ENCODE measurements around the gene CSTF2.

The CSTF2 gene

DNA sequence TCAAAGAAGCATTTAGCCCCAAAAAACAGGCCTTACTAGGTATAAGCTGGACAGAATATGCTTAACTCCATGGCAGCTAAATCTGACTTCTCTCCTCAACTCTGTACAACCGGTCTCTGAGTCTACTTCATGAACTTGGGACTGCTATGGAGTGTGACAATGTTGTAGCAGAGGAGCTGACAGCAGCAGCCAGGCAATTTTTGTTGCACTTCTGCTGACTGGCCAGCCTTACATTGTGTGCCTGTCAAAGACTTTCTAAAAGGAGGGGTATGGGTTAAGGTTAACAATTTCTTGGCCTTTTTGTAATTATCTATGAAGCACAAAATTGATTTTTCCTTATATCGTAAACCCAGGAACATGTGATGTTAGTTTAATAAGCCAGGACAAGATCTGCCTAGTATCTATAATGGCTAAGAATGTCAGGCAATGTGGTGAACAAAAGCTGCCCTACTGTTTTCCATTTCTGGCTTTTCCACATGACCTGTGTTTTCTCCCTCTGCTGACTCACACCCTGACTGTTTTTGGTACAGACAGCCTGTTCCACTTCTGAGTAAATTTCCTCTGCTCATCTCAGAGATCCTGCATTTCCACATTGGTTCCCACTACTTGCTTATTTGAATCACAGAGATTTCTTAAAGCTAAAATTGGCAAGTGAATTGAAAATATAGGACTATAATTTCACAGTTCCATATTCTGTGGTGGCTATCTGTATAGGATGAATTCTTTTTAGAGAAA, 44.6 kb downstream of the CSTF2 start:
- Histone ChIP-seq H3K9me3 (no peaks in the 10 kb centered on the region), H3K27me3 (no peaks in the 10 kb centered on the region), H3K36me3 (no peaks in the 10 kb centered on the region), H3K27ac (no peak overlapping the region), H3K4me3 (no peak overlapping the region), H3K4me1 (no peaks in the 10 kb centered on the region)
- TF ChIP-seq, protein P1, sequence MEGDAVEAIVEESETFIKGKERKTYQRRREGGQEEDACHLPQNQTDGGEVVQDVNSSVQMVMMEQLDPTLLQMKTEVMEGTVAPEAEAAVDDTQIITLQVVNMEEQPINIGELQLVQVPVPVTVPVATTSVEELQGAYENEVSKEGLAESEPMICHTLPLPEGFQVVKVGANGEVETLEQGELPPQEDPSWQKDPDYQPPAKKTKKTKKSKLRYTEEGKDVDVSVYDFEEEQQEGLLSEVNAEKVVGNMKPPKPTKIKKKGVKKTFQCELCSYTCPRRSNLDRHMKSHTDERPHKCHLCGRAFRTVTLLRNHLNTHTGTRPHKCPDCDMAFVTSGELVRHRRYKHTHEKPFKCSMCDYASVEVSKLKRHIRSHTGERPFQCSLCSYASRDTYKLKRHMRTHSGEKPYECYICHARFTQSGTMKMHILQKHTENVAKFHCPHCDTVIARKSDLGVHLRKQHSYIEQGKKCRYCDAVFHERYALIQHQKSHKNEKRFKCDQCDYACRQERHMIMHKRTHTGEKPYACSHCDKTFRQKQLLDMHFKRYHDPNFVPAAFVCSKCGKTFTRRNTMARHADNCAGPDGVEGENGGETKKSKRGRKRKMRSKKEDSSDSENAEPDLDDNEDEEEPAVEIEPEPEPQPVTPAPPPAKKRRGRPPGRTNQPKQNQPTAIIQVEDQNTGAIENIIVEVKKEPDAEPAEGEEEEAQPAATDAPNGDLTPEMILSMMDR (IDR thresholded peaks at IDR 0.05) = no peak
- no peak for DNase-seq
- intact Hi-C loops (cut with DNase I; ENCODE audit: low total_unique reads) = no loop called here

DNA sequence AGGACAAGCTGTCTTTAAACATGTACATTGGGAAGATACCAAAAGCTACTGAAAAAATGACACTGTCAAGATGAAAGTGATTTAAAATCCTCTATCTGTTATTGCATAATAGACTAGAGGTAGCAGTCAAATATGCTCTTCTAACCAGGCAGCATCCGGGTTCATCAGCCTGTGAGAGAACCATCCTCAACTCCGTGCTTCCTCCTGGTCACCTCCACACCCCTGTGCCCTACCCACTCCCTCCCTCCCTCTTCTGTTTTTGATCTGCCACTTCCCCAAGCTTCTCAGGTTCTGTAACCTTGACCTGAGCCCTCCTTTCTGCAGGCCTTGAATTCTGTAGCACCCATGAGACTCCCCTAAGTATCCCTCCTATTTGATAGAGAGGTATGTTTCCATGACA, 48.1 kb downstream of the CSTF2 start:
- Histone ChIP-seq H3K4me3 (no peak overlapping the region), H3K9me3 (no peaks in the 10 kb centered on the region), H3K27me3 (no peaks in the 10 kb centered on the region), H3K4me1 (no peaks in the 10 kb centered on the region), H3K36me3 (no peaks in the 10 kb centered on the region), H3K27ac (no peak overlapping the region)
- no peak for DNase-seq
- intact Hi-C loops (cut with DNase I; ENCODE audit: low total_unique reads) = no loop called here
- TF ChIP-seq, protein P1 (IDR thresholded peaks at IDR 0.05) = no peak

DNA sequence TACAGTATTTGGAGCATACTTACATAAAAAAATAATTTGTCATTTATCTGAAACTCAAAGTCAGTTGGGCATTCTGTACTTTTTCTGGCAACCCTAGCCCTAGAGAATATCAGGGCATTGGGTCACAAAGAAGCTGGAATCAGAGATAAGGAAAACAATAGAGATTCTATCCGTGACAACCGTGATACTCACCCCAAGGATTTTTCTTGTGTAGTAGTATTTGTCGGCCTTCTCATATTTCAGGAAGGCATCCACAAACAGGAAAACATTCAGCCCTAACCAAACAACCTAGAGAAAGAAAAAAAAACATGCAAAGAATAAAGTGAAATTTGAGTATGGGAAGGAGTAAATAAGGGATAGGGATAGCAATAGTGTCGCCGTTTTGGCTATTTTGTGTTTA, 50.3 kb downstream of the CSTF2 start:
- no peaks in the 10 kb centered on the region for H3K4me1 ChIP-seq
- no peak overlapping the region for H3K4me3 ChIP-seq
- H3K36me3 ChIP-seq = no peaks in the 10 kb centered on the region
- intact Hi-C loops (cut with DNase I; ENCODE audit: low total_unique reads) = no loop called here
- TF ChIP-seq, protein P1 (IDR thresholded peaks at IDR 0.05) = no peak
- no peak overlapping the region for H3K27ac ChIP-seq
- no peaks in the 10 kb centered on the region for H3K9me3 ChIP-seq
- H3K27me3 ChIP-seq = no peaks in the 10 kb centered on the region
- DNase-seq = no peak

DNA sequence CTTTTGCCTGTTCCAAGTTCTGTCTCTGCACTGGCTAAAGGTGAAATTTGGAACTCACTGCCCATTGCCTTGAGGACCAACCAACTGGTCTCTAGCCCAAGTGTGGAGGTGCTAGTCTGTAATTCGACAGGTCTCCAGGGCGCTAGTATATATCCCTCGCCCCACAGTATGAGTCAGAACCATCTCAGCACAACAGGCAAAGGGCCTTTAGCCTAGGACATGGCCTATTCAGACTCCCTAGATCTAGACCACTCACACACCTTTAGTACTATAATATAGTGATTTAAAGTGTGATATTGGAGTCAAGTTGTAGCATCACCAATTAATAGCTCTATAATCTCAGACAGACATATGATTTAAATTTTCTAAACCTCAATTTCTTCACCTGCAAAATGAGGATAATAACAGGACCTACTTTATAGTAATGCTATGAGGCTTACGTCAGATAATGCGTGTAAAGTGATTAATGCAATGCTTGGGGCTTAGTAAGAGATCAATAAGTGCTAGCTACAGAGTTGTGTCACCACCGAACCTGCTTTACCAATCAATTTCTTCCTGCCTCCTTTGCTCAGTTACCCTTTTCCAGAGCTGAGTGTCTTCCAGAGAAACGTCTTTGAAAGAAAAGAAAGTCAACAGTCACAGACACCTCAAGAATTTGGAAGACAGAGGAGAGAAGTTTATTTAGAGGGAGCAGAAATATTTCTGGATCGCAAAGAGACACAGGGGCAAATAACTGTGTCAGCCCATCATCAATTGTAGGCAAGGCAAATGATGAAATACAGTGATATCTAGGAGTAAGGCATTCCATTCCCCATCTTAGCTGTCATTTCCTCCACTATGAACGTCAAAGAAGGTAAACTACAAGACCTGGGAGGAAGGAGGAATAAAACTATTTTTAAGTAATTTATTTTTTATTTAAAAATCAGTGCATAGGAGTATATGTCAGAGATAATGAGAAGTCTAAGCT, 51.7 kb downstream of the CSTF2 start:
- Histone ChIP-seq H3K9me3 (no peaks in the 10 kb centered on the region), H3K27me3 (no peaks in the 10 kb centered on the region), H3K36me3 (no peaks in the 10 kb centered on the region), H3K4me1 (no peaks in the 10 kb centered on the region), H3K4me3 (no peak overlapping the region), H3K27ac (no peak overlapping the region)
- DNase-seq = no peak
- TF ChIP-seq, protein P1 (IDR thresholded peaks at IDR 0.05) = no peak
- intact Hi-C loops (cut with DNase I; ENCODE audit: low total_unique reads) = no loop called here

GRCh38 chrX:100874325-100874724, 54.1 kb downstream of the CSTF2 start, which contains the start of gene NOX1:
Gene NOX1, minus strand, starts transcription at chrX:100874359. Its CDS starts 220 bp downstream, at chrX:100874139.
- intact Hi-C loops (cut with DNase I; ENCODE audit: low total_unique reads) = no loop called here
- no peaks in the 10 kb centered on the region for H3K4me1 ChIP-seq
- H3K36me3 ChIP-seq = no peaks in the 10 kb centered on the region
- H3K9me3 ChIP-seq = no peaks in the 10 kb centered on the region
- no peak within 1 kb of the TSS for H3K4me3 ChIP-seq
- no peak within 1 kb of the TSS for H3K27ac ChIP-seq
- DNase-seq = no peak
- H3K27me3 ChIP-seq = no peaks in the 10 kb centered on the region
- TF ChIP-seq, protein P1 (IDR thresholded peaks at IDR 0.05) = no peak

All from tibial artery (tissue), 4 donors.